ENCODE data around the gene TMEM164.

- no peak for TF ChIP-seq POLR2A (IDR thresholded peaks at IDR 0.05; ENCODE audit: low read depth)
- TF ChIP-seq, protein P1, sequence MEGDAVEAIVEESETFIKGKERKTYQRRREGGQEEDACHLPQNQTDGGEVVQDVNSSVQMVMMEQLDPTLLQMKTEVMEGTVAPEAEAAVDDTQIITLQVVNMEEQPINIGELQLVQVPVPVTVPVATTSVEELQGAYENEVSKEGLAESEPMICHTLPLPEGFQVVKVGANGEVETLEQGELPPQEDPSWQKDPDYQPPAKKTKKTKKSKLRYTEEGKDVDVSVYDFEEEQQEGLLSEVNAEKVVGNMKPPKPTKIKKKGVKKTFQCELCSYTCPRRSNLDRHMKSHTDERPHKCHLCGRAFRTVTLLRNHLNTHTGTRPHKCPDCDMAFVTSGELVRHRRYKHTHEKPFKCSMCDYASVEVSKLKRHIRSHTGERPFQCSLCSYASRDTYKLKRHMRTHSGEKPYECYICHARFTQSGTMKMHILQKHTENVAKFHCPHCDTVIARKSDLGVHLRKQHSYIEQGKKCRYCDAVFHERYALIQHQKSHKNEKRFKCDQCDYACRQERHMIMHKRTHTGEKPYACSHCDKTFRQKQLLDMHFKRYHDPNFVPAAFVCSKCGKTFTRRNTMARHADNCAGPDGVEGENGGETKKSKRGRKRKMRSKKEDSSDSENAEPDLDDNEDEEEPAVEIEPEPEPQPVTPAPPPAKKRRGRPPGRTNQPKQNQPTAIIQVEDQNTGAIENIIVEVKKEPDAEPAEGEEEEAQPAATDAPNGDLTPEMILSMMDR (IDR thresholded peaks at IDR 0.05) = no peak
Observed at GRCh38 chrX:110043506-110043905, 40.6 kb downstream of the TMEM164 start.
